T-cell (primary cell): Measurements from ENCODE around the gene PRRT4. TPM values are rescaled to one million over a fixed set of nuclear protein-coding genes. Genes with fewer than 3 reads are reported as not detected.

Experiments used
- total RNA-seq, 35 experiments: library from RNA in 6 of 35; stranded (reverse) in 6 of 35; fragments of 120-200 nt in 1 of 35; gene quantifications; one replicate each; pipeline versions ENCODE4 v1.2.1 to v1.2.4 and lab custom pipeline; 2013 to 2026

Gene PRRT4
- total RNA-seq, 5 donors from 2014 or later (not counting 1 experiment from before 2014, with no cell fraction given): 0.15 to 1.1 (median 0.65) TPM

Other genes starting within 250 kb of the PRRT4 start
- gene LEP, start 120.4 kb downstream of the PRRT4 start, total RNA-seq: not detected
- 10 to 100 TPM; 27.3 to 54.3 (median 41.9) TPM for gene RBM28, start 17.8 kb downstream of the PRRT4 start, total RNA-seq
- gene IMPDH1, start 48.3 kb upstream of the PRRT4 start, total RNA-seq: 10 to 100 TPM; 39.9 to 73.3 (median 65.6) TPM
- 1 to 10 TPM; 2.0 to 4.8 (median 3.3) TPM for gene HILPDA, start 94.2 kb upstream of the PRRT4 start, total RNA-seq
- gene METTL2B, start 115.1 kb upstream of the PRRT4 start, total RNA-seq: 10 to 100 TPM; 17.7 to 29.9 (median 26.1) TPM